GM23338 (cell line): ENCODE data around the gene CCDC138.

Experiments
- CREB1 ChIP-seq: fragments of 250-450 bp; sonication (Bioruptor Pico); IDR thresholded peaks from 2 replicates; pipeline ENCODE4 v1.5.0; 2020; ENCODE audit warnings: low read depth, mild to moderate bottlenecking, moderate library complexity
- CTCF ChIP-seq, 2 experiments: fragments of 200-600 bp in 1 of 2; sonication (generic) in 1 of 2; conservative IDR thresholded peaks; 2 replicates each; pipeline versions ENCODE4 v1.5.1 to v1.6.1; 2016 to 2017; ENCODE audit warnings: antibody characterized with exemption in 2 of 2, low read depth in 2 of 2, mild to moderate bottlenecking in 2 of 2, moderate library complexity in 1 of 2
- ETS1 ChIP-seq: IDR thresholded peaks from 2 replicates; pipeline ENCODE4 v1.6.1; 2016; ENCODE audit warnings: antibody characterized with exemption
- EZH2 ChIP-seq: fragments of 200-600 bp; sonication (generic); IDR thresholded peaks from one replicate; pipeline ENCODE4 v1.8.0; 2017; ENCODE audit warnings: antibody characterized with exemption, mild to moderate bottlenecking, low read depth; ENCODE audit not compliant: unreplicated experiment
- EZH2phosphoT487 ChIP-seq: fragments of 200-600 bp; sonication (generic); IDR thresholded peaks from one replicate; pipeline ENCODE4 v1.8.1; 2018; ENCODE audit warnings: antibody characterized with exemption; ENCODE audit not compliant: unreplicated experiment
- JUNB ChIP-seq: IDR thresholded peaks from one replicate; pipeline ENCODE4 v1.6.1; 2016; ENCODE audit warnings: antibody characterized with exemption; ENCODE audit not compliant: unreplicated experiment
- NANOG ChIP-seq: IDR thresholded peaks from 2 replicates; pipeline ENCODE4 v1.6.1; 2016; ENCODE audit warnings: antibody characterized with exemption, borderline replicate concordance
- POLR2AphosphoS5 ChIP-seq: IDR thresholded peaks from 2 replicates; pipeline ENCODE4 v1.6.1; 2016; ENCODE audit warnings: antibody characterized with exemption, low read depth
- STAT1 ChIP-seq: IDR thresholded peaks from one replicate; pipeline ENCODE4 v1.6.1; 2016; ENCODE audit warnings: antibody characterized with exemption; ENCODE audit not compliant: unreplicated experiment
- ZNF114 ChIP-seq: fragments of 250-450 bp; sonication (Bioruptor Pico); IDR thresholded peaks from 2 replicates; pipeline ENCODE4 v1.5.0; 2020; ENCODE audit warnings: mild to moderate bottlenecking, moderate library complexity
- ZNF331 ChIP-seq: fragments of 250-450 bp; sonication (Bioruptor Pico); IDR thresholded peaks from 2 replicates; pipeline ENCODE4 v1.5.0; 2020; ENCODE audit warnings: low read depth, mild to moderate bottlenecking, moderate library complexity
- TF ChIP-seq, protein P1 (sequence below): IDR thresholded peaks from one replicate; pipeline ENCODE4 v1.6.1; 2018; ENCODE audit warnings: antibody characterized with exemption; ENCODE audit not compliant: unreplicated experiment

DNA sequence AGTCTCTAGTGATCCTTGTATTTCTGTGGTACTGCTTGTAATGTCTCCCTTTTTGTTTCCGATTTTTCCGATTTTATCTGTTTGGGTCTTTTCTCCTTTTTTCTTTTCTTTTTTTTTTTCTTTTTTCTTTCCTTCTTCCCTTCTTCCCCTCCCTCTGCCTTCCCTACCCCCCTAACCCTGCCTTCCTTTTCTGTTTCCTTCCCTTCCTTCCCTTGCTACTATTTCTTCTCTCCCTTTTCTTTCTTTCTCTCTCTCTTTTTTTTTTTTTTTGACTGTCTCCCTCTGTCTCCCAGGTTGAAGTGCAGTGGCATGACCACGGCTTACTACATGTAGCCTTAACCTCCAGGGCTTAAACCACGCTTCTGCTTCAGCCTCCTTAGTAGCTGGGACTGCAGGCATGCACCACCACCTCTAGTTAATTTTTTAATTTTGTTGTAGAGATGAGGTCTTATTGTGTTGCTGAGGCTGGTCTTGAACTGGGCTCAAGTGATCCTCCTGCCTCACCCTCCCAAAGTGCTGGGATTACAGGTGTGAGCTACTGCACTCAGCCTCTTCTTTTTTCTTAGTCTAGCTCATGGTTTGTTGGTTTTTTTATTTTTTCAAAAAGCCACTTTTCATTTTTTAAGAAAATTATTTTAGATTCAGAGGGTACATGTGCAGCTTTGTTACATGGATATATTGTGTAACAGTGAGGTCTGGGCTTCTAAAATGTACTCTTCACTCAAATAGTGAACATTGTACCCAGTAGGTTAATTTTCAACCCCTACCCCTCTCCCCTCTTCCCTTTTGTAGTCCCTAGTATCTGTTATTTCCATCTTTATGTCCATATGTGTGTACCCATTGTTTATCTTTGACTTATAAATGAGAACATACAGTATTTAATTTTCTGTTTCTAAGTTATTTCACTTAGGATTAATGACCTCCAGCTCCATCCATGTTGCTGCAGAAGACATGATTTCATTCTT, 24.7 kb downstream of the CCDC138 start:
- TF ChIP-seq, protein P1, sequence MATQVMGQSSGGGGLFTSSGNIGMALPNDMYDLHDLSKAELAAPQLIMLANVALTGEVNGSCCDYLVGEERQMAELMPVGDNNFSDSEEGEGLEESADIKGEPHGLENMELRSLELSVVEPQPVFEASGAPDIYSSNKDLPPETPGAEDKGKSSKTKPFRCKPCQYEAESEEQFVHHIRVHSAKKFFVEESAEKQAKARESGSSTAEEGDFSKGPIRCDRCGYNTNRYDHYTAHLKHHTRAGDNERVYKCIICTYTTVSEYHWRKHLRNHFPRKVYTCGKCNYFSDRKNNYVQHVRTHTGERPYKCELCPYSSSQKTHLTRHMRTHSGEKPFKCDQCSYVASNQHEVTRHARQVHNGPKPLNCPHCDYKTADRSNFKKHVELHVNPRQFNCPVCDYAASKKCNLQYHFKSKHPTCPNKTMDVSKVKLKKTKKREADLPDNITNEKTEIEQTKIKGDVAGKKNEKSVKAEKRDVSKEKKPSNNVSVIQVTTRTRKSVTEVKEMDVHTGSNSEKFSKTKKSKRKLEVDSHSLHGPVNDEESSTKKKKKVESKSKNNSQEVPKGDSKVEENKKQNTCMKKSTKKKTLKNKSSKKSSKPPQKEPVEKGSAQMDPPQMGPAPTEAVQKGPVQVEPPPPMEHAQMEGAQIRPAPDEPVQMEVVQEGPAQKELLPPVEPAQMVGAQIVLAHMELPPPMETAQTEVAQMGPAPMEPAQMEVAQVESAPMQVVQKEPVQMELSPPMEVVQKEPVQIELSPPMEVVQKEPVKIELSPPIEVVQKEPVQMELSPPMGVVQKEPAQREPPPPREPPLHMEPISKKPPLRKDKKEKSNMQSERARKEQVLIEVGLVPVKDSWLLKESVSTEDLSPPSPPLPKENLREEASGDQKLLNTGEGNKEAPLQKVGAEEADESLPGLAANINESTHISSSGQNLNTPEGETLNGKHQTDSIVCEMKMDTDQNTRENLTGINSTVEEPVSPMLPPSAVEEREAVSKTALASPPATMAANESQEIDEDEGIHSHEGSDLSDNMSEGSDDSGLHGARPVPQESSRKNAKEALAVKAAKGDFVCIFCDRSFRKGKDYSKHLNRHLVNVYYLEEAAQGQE: no peak
- TF ChIP-seq CTCF (conservative IDR thresholded peaks at IDR 0.05; ENCODE audit: low read depth in 2 of 2) (no peak), POLR2AphosphoS5 (no peak), EZH2phosphoT487 (no peak), EZH2 (no peak), CREB1 (no peak), ZNF114 (CRISPR knock-in tag) (no peak), ETS1 (no peak), JUNB (no peak), STAT1 (no peak), ZNF331 (CRISPR knock-in tag) (no peak), NANOG (no peak)
